RKO (cell line): Measurements from ENCODE around the gene KIF3C.
"Not testable (repeated sequence)": the region's sequence is repeated elsewhere in the genome, so short reads cannot be mapped to it uniquely, and the experiment has no call there.

ENCODE experiments used
- DNase-seq: peaks from one replicate; pipeline ENCODE4 v3.0.0-alpha.2; 2016; ENCODE audit warnings: low spot score

KIF3C gene

DNA sequence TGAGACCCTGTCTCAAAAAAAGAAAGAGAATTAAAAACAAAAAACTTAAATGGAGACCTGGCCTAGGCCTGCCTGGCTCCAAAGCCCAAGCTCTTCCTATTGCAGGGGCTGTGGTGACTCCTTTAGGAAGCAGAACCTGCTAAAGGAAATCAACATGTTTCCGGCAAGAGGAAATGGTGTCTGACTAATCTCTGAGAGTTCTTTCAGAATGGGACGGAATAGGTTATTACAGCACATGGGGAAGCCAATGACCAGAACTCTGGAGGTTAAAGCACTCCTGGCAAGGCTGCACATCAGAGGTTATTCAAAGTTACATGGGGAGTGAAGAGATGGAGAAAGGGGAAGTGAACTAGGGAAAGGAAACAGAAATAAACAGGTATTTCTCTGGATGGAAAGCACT, 21.4 kb downstream of the KIF3C start:
- DNase-seq, result peak; percentile 75

- DNase-seq, result no peak
Observed at GRCh38 chr2:25960396-25960795, 21.9 kb downstream of the KIF3C start.

DNA sequence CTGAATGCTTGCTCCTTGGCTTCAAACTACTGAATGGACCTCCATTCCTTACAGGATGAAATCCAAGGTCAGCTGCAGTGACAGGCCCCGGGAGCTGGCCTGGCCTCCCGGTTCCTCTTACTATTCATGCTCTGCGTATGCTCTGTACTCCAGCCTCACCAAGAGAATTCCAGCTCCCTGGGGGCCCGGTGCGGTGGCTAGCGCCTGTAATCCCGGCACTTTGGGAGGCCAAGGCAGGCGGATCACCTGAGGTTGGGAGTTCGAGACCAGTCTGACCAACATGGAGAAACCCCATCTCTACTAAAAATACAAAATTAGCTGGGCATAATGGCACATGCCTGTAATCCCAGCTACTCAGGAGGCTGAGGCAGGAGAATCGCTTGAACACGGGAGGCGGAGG, 23.7 kb downstream of the KIF3C start:
- DNase-seq, result not testable (repeated sequence)

DNA sequence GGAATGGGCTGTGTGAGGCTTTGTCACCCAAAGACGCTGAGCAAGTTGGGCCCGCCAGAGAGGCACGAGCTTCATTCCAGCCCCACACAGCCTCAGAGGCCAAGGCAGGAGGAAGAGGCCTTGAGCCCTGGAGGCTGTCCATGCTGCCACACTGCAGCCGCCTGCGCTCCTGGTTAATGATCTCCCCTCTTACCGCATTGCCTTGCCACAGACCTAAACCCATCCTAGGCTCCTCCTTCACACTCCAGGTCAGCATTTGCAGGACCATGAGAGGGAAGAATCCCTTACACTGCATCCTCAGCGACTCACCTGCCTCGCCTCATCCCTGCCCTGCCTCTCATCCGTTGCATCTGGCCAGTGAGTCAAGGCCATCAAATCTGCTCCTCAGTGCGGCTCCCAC, 24.6 kb downstream of the KIF3C start:
- DNase-seq, result no peak

DNA sequence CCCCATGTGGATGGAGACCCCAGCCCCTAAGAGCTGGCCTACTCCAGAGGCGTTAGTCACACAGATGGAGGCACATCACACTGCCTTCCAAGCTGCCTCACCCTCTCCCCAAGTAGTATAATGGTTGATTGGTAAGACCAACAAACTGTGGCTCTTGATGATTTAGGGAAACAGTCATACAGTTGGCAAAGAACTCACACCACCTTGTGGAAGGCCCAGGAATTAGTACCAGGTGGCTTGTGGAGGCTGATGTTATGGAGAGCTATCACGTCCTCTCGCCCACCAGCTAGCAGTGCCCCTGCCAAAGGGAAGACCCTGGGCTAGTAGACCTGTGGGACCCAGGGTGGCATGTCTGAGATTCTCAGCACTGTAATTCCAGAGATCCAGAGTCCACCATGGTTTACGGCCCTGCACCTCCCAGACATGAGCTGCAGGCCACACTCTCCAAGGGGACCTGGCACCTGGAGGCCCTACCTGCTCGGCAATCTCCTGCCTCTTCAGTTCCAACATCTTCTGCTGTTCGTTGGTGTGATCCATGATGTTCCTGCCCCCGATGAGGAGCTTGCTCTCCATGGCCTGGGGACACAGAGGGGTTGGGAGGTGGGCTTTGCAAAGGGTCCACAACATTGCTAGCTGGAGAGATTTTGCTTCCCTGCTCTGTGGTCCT, 26.3 kb downstream of the KIF3C start:
- DNase-seq, result no peak

DNA sequence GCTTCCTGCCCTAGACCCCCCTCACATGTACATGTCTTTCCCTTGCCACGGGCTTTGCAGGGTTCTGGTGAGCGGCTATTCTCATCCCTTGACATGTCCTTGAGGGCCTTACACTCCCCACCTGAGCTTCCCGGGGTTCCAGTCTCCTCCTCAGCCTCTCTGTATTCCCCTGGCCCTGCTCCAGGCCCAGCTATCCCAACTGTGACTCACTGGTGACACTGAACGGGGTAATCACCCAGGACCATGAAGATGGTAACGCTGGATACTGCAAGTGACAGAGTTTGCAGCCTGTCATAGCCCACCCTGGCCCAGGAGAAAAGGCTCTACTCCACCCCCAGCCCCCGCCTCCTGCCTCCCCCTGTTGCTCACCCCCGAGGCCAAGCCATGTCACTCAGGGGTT, 27.3 kb downstream of the KIF3C start:
- DNase-seq, result peak; percentile 38

DNA sequence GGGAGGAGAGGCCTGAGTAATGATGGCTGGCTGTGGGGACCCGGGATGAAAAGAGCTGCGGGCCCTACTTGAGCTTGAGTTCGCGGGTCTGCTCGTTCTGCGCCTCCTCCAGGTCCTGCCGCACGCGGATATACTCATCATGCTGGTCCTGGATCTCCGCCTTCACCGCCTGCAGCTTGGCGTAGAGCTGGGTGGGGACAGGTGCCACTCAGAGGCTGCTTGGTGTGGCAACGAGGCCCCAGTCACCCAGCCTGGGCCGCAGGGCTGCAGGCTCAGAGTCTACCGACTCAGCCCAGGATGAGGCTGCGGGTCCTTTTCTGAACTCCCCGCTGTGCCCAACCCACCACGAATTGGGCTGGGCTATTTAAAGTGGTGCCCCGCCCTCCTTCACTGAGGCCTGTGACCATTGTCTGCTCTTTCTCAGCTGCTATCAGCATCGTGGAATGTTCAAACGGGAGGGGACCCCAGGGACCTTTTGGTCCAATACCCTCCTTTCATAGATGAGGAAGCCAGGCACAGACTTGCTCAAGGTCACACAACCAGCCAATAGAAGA, 28.0 kb downstream of the KIF3C start:
- DNase-seq, result no peak

DNA sequence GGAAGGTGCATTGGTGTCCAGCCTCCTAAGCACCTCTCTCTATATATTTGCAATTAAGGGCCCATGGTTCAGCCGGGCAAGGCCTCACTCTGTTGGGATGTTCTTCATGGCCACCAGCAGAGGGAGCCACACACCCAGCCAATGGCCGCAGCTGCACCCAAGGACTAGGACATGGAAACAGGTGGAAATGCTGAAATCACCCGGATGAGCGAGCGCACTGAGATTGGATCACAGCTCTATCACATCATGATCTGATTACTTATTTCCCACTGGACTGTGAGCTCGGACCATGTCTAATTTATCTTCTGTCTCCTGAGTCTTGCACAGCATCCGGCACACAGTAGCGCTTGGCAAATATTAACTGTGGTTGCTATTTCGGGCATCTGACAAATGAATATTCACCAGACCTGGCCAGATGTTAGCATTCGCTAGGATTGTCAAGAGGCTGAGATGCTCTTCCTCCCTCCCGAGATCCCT, 31.2 kb downstream of the KIF3C start:
- peak; percentile 84 for DNase-seq

GRCh38 chr2:25948437-25948836, 33.9 kb downstream of the KIF3C start:
- no peak for DNase-seq

GRCh38 chr2:25941042-25941441, 41.3 kb downstream of the KIF3C start:
- no peak for DNase-seq

GRCh38 chr2:25939257-25939668, 43.0 kb downstream of the KIF3C start:
- DNase-seq, result no peak

- no peak for DNase-seq
Observed at GRCh38 chr2:25938345-25938744, 44.0 kb downstream of the KIF3C start.

DNA sequence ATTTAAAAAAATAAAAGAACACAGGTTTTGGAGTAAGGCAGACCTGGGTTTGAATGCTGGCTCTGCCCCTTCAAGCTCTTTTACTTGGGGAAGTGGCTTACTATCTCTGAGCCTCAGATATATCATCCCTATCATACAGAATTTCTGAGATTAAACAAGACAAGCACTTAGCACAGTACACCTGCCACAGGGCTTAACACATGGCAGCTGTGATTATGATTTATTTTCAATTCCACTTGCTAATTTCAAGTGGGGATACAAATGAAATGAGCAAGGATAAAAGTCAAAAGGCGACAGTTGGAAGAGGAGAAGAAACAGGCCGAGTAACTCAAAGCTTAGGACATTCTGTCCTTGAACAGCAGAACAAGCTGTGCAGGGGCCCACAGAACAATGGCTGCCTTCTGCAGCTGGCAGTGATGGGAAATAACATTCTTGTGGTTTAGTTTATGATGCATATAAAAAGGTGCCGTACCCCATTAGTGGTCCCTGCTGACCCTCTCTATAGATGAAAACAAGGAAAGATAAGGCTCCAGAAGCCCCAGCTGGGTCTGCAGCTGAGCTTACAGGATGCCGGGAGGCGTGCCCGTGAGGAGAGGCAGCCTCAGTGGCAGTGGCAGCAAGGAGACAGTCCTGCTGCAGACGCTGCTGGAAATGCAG, 45.3 kb downstream of the KIF3C start:
- DNase-seq, result no peak

DNA sequence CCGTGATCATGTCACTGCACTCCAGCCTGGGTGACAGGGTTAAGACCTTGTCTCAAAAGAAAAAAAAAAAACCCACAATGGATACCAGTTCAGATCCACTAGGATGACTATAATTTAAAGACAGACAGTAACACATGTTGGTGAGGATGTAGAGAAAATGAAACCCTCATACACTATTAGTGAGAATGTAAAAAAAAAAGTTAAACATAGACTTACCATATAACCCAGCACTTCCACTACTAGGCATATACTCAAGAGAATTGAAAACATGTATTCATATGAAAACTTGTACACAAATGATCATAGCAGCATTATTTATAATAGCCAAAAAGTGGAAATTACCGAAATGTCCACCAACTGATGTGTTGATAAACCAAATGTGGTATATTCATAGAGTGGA, 48.7 kb downstream of the KIF3C start:
- no peak for DNase-seq

GRCh38 chr2:25929789-25930473, 52.4 kb downstream of the KIF3C start:
- DNase-seq, result no peak

DNA sequence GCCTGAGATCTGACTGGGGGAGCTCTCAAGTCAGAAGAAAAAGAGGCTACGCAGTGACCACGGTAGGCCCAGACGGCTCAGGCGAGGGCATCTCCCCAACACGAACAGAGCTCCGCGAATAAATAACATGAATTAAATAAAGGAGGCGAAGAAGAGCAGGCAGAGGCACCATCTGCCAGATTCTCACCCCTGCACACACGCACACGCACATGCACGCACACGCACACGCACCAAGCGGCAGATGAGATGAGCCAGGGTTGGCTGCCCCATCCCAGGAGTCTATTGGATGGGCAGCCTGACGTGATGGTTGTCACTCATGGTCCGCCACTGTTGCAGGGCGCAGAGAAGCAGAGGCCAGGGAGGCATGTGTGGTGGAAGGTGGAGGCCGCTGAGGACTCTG, 53.6 kb downstream of the KIF3C start:
- DNase-seq, result no peak

GRCh38 chr2:25926984-25927756, 55.1 kb downstream of the KIF3C start:
- DNase-seq, result no peak

DNA sequence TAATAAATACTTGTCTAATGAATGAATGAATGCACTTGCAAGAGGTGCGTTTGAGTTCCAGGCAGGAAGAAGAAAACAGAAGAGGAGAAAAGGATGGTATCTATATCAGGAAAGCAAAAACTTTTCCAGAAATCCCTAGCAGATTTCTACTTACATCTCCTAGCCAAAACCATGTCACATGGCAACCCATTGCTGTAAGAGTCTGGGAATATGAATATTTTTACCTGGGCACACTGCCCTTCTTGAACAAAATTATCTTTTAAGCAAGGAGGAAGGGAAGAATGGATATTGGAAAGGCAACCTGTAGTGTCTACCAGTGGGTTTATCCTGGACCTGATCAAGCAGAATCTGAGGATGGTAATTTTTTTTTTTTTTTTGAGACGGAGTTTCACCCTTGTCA, 59.8 kb downstream of the KIF3C start:
- DNase-seq, result no peak

DNA sequence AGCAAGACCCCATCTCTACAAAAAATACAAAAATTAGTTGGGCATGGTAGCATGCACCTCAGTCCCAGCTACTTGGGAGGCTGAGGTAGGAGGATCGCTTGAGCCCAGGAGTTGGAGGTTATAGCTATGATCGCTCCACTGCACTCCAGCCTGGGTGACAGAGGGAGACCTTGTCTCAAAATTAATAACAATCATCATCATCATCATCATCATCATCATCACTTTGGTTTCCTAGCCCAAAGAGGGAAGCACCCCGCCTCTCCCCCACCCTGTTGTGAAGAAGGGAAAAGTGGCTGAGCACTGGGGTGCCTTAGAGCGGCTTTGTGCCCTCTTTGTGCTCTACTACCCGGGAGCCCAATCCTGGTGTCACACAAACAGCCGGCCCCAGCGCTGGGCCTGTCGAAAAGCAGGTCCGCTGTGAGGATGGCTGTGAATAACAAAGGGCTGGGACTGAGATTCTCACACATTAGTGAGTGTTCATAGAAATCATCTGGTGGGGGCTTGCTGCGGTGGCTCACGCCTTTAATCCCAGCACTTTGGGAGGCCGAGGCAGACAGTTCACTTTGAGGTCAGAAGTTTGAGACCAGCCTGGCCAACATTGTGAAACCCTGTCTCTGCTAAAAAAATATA, 61.4 kb downstream of the KIF3C start:
- no peak for DNase-seq

GRCh38 chr2:25920336-25920735, 62.0 kb downstream of the KIF3C start:
- no peak for DNase-seq

- no peak for DNase-seq
Observed at GRCh38 chr2:25917832-25918231, 64.5 kb downstream of the KIF3C start.

- DNase-seq, result not testable (repeated sequence)
Observed at GRCh38 chr2:25917411-25917810, 64.9 kb downstream of the KIF3C start.
